ENCODE results near the gene PIAS4.
A peak's percentile ranks its signal among the peaks of the same experiment; 100 is the strongest.

PIAS4 gene

DNA sequence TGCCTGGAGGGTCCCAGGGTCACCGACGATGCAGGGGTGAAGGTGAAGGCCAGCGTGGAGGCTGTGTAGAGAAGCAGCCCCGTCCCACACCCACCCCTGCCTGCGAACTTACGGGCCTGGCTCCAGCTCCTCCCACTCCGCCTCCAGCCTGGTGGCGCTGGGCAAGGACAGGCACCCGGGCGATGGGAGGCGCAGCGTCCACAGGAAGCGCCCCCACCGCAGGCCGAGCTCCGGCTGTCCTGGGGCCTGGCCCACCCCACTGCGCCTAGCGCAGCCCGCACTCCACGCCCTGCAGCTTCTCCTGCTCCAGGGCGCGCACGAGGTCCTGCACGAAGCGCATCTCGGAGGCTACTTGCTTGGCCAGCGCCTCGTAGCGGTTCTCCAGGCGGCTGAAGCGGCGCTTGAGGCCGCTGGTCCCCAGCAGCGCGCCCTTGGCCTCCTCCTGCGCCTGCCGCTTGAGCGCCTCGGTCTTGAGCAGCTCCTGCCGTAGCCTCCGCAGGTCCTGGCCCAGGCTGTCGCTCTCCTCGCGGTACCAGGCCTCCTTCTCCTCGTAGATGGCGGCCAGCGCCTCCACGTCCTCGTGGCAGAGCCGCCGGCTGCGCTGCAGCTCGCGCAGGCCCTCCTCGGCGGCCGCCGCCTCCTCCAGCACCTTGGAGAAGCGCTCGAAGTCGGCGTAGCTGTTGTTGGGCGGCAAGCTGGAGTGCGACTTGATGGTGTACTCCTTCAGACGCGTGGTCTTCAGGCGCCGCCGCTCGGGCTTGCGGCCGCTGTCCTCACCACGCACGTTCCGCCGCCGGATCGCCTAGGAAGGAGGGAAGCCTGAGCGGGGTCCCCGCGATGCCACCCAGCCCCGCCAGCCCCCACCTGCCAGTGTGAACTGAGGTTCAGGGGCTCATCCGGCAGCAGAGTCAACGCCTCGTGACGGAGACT lies 48.4 kb upstream of the PIAS4 start:
- TF ChIP-seq ZFHX2 (tag by site-specific recombination; conservative IDR thresholded peaks at IDR 0.05) (peak; percentile 28; the same call in 1 of the 2 replicates), ZNF621 (tag by site-specific recombination; IDR thresholded peaks at IDR 0.05) (no peak), EGR2 (tag by site-specific recombination; IDR thresholded peaks at IDR 0.05; ENCODE audit: low read depth) (0 out of 2 replicates have a peak, but pooled peaks have one; percentile 16), ZNF514 (tag by site-specific recombination; IDR thresholded peaks at IDR 0.05) (no peak), ZNF132 (tag by site-specific recombination; IDR thresholded peaks at IDR 0.05; ENCODE audit: borderline replicate concordance) (no peak)
- TF ChIP-seq, protein P1, sequence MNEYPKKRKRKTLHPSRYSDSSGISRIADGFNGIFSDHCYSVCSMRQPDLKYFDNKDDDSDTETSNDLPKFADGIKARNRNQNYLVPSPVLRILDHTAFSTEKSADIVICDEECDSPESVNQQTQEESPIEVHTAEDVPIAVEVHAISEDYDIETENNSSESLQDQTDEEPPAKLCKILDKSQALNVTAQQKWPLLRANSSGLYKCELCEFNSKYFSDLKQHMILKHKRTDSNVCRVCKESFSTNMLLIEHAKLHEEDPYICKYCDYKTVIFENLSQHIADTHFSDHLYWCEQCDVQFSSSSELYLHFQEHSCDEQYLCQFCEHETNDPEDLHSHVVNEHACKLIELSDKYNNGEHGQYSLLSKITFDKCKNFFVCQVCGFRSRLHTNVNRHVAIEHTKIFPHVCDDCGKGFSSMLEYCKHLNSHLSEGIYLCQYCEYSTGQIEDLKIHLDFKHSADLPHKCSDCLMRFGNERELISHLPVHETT (tag by site-specific recombination; IDR thresholded peaks at IDR 0.05): no peak
- H3K36me3 ChIP-seq (ENCODE audit: control insufficient read depth in 2 of 2, insufficient read depth in 1 of 2, low read length in 2 of 2): peaks cover 13 to 65% of the 10 kb centered on the region in 2 experiments; a peak in 2 of 3 replicates
- no peaks in the 10 kb centered on the region for H3K4me1 ChIP-seq (ENCODE audit: control insufficient read depth, insufficient read depth, low read length)
- CTCF ChIA-PET: no interaction called here
- H3K4me3 ChIP-seq (ENCODE audit: low read depth, low read length): no peak overlapping the region
- POLR2A ChIA-PET: interaction anchor here (1.7 kb wide), 1 partner anchor 10 kb away, joined by 5 read pairs; no protein-coding TSS in a partner anchor
- no peak overlapping the region for H3K27ac ChIP-seq (ENCODE audit: extremely low read depth, low read depth, low read length)
- H3K9me3 ChIP-seq (ENCODE audit: control insufficient read depth, insufficient read depth, low read depth, low read length): no peaks in the 10 kb centered on the region

DNA sequence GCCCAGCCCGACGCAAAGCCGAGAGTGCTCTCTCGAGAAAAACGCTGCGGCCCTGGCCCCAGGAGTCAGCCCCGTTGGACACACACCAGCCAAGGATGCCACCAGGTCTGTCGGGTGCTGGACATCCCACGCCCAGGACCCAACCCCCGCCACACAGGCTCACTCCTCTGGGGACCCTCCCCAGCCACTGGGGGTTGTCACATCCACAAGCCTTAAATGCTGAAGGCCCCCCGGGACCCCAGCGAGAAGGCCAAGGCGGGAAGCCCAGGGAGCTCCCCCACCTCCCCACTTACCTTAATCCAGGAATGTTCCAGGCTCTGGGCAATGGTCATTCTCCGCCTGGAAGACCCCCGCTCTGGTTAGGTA lies 47.8 kb upstream of the PIAS4 start:
- Histone ChIP-seq H3K27ac (ENCODE audit: extremely low read depth, low read depth, low read length) (no peak overlapping the region), H3K36me3 (ENCODE audit: control insufficient read depth in 2 of 2, insufficient read depth in 1 of 2, low read length in 2 of 2) (peaks cover 13 to 69% of the 10 kb centered on the region in 2 experiments; a peak in 2 of 3 replicates), H3K4me1 (ENCODE audit: control insufficient read depth, insufficient read depth, low read length) (no peaks in the 10 kb centered on the region), H3K9me3 (ENCODE audit: control insufficient read depth, insufficient read depth, low read depth, low read length) (no peaks in the 10 kb centered on the region), H3K4me3 (ENCODE audit: low read depth, low read length) (no peak overlapping the region)
- ChIA-PET CTCF (no interaction called here), POLR2A (interaction anchor here (1.7 kb wide), 1 partner anchor 9 kb away, joined by 5 read pairs; no protein-coding TSS in a partner anchor)
- no peak for TF ChIP-seq ZNF48 (tag by site-specific recombination; IDR thresholded peaks at IDR 0.05)
- TF ChIP-seq ZNF138 (tag by site-specific recombination; IDR thresholded peaks at IDR 0.05; ENCODE audit: borderline replicate concordance): no peak
- TF ChIP-seq KLF16 (tag by site-specific recombination; IDR thresholded peaks at IDR 0.05): no peak
- no peak for TF ChIP-seq ZNF677 (tag by site-specific recombination; IDR thresholded peaks at IDR 0.05)
- TF ChIP-seq ZNF561 (tag by site-specific recombination; IDR thresholded peaks at IDR 0.05; ENCODE audit: borderline replicate concordance): no peak
- no peak for TF ChIP-seq ZBTB17 (tag by site-specific recombination; IDR thresholded peaks at IDR 0.05)
- TF ChIP-seq ZBTB1 (tag by site-specific recombination; IDR thresholded peaks at IDR 0.05): no peak
- TF ChIP-seq, protein P2, sequence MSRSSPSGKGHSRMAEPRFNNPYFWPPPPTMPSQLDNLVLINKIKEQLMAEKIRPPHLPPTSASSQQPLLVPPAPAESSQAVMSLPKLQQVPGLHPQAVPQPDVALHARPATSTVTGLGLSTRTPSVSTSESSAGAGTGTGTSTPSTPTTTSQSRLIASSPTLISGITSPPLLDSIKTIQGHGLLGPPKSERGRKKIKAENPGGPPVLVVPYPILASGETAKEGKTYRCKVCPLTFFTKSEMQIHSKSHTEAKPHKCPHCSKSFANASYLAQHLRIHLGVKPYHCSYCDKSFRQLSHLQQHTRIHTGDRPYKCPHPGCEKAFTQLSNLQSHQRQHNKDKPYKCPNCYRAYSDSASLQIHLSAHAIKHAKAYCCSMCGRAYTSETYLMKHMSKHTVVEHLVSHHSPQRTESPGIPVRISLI (tag by site-specific recombination; IDR thresholded peaks at IDR 0.05): no peak
- no peak for TF ChIP-seq ZNF521 (tag by site-specific recombination; IDR thresholded peaks at IDR 0.05)
- no peak for TF ChIP-seq ZNF768 (tag by site-specific recombination; IDR thresholded peaks at IDR 0.05)
- TF ChIP-seq, protein P3, sequence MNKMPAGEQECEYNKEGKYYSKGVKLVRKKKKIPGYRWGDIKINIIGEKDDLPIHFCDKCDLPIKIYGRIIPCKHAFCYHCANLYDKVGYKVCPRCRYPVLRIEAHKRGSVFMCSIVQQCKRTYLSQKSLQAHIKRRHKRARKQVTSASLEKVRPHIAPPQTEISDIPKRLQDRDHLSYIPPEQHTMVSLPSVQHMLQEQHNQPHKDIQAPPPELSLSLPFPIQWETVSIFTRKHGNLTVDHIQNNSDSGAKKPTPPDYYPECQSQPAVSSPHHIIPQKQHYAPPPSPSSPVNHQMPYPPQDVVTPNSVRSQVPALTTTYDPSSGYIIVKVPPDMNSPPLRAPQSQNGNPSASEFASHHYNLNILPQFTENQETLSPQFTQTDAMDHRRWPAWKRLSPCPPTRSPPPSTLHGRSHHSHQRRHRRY (tag by site-specific recombination; IDR thresholded peaks at IDR 0.05): no peak
- TF ChIP-seq ZNF600 (tag by site-specific recombination; IDR thresholded peaks at IDR 0.05): no peak
- TF ChIP-seq, protein P4, sequence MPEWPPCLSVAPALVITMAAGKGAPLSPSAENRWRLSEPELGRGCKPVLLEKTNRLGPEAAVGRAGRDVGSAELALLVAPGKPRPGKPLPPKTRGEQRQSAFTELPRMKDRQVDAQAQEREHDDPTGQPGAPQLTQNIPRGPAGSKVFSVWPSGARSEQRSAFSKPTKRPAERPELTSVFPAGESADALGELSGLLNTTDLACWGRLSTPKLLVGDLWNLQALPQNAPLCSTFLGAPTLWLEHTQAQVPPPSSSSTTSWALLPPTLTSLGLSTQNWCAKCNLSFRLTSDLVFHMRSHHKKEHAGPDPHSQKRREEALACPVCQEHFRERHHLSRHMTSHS (tag by site-specific recombination; IDR thresholded peaks at IDR 0.05): no peak
- TF ChIP-seq GLI2 (tag by site-specific recombination; IDR thresholded peaks at IDR 0.05; ENCODE audit: borderline replicate concordance, low read depth): no peak
- TF ChIP-seq BCL11A (tag by site-specific recombination; IDR thresholded peaks at IDR 0.05; ENCODE audit: low read depth): no peak
- TF ChIP-seq ZNF560 (tag by site-specific recombination; IDR thresholded peaks at IDR 0.05; ENCODE audit: borderline replicate concordance): no peak

All from HEK293 (cell line).